Measurements from ENCODE around the gene RRP1B.

GRCh38 chr21:43663033-43663432 is 3.7 kb downstream of the RRP1B start:
- TF ChIP-seq CTCF (IDR thresholded peaks at IDR 0.05) (no peak), POLR2A (IDR thresholded peaks at IDR 0.05) (no peak)
